Thyroid gland (tissue), 4 donors: ENCODE measurements around the gene LYRM2. TPM values are rescaled to one million over a fixed set of nuclear protein-coding genes. Genes with fewer than 3 reads are reported as not detected.

ENCODE experiments used
- DNase-seq, 2 donors: peaks; one replicate each; pipeline ENCODE4 v3.0.0-alpha.2; 2019
- H3K27ac ChIP-seq, 3 donors: fragments of 200-600 bp; sonication (generic); 1 replicate in 2 of 3; 2 replicates in 1 of 3; pipeline ENCODE4 v1.5.1; 2016 to 2019; ENCODE audit warnings: mild to moderate bottlenecking in 1 of 3, moderate library complexity in 1 of 3
- H3K27me3 ChIP-seq: fragments of 200-600 bp; sonication (generic); one replicate; pipeline ENCODE4 v1.5.1; 2019
- H3K36me3 ChIP-seq, 2 donors: fragments of 200-600 bp; sonication (generic); one replicate each; pipeline ENCODE4 v1.5.1; 2016 to 2019
- H3K4me1 ChIP-seq, 2 donors: fragments of 200-600 bp; sonication (generic); one replicate each; pipeline ENCODE4 v1.5.1; 2017 to 2019
- H3K4me3 ChIP-seq, 3 donors: fragments of 200-600 bp; sonication (generic); replicated peaks in 1 of 3; 1 replicate in 2 of 3; 2 replicates in 1 of 3; pipeline ENCODE4 v1.5.1; 2016; ENCODE audit warnings: mild to moderate bottlenecking in 1 of 3
- H3K9me3 ChIP-seq: fragments of 200-600 bp; sonication (generic); one replicate; pipeline ENCODE4 v1.5.1; 2017
- POLR2A ChIP-seq, 2 donors: fragments of 450-650 bp; IDR thresholded peaks; one replicate each; pipeline ENCODE4 v1.6.1; 2017; ENCODE audit warnings: antibody characterized with exemption in 2 of 2, mild to moderate bottlenecking in 2 of 2, moderate library complexity in 1 of 2
- WGBS, 2 donors: methylation state at CpG; one replicate each; pipeline ENCODE4 v1.1.5; 2017; 5-methylcytosine and 5-hydroxymethylcytosine counted together
- intact Hi-C: fragments of 100-400 bp; cut with DNase I; formaldehyde crosslinking; loops from one replicate; pipeline ENCODE4 v1.15.1; 2023
- total RNA-seq, 4 donors: library from RNA; depleted of rRNA; stranded (reverse); fragments of >200 nt; gene quantifications; one replicate each; pipeline ENCODE4 v1.2.3, GENCODE V29; 2016
- TF ChIP-seq, protein P1 (sequence below), 6 experiments: fragments of 200-600 bp in 3 of 6; fragments of 450-650 bp in 3 of 6; sonication (generic) in 3 of 6; IDR thresholded peaks; one replicate each; pipeline ENCODE4 v1.5.1; 2016 to 2019; ENCODE audit warnings: antibody characterized with exemption in 6 of 6, mild to moderate bottlenecking in 2 of 6, inconsistent platforms in 1 of 6, moderate library complexity in 1 of 6

The LYRM2 gene
- total RNA-seq, 4 donors from 2014 or later = 28.7 to 38.5 (median 31.2) TPM

DNA sequence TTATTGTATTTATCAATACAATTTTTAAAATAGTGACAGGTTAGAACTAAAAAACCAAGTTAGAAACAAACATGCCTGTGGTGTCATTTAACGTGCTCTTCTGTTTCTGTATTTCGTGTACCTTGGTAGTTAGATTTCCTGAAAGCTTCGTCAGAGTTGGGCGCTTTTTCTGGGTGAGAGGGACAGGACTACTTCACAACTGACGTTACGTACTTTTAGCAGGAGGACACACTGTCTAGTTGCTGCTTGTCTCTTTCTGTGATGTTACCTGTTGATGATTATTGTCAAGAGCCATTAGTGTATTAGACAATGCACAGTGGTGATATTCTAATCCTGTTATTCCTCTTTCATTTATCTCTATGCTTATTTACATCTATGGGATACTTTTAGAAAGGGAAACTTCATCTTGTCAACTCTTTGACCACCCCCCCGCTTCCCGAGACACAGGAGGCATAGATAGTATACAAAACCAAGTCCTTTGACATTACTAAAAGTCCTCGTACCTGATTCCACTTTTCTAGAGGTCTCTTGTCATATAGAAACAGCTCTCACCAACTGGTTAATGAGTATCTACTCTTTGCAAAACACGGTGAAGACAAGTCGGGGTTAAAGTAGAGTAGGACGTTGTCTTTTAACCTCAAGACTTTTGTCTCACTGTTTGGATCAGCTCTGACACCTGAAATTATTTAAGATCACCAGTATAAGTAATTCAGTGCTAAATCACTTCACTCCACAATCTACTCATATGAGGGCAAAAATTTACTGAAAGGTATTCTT is 96.3 kb downstream of the LYRM2 start:
- Histone ChIP-seq H3K27me3 (no peaks in the 10 kb centered on the region), H3K4me3 (no peak overlapping the region), H3K36me3 (no peaks in the 10 kb centered on the region), H3K9me3 (no peaks in the 10 kb centered on the region), H3K27ac (no peak overlapping the region), H3K4me1 (no peaks in the 10 kb centered on the region)
- intact Hi-C loops = no loop called here
- TF ChIP-seq POLR2A (IDR thresholded peaks at IDR 0.05) = no peak
- TF ChIP-seq, protein P1, sequence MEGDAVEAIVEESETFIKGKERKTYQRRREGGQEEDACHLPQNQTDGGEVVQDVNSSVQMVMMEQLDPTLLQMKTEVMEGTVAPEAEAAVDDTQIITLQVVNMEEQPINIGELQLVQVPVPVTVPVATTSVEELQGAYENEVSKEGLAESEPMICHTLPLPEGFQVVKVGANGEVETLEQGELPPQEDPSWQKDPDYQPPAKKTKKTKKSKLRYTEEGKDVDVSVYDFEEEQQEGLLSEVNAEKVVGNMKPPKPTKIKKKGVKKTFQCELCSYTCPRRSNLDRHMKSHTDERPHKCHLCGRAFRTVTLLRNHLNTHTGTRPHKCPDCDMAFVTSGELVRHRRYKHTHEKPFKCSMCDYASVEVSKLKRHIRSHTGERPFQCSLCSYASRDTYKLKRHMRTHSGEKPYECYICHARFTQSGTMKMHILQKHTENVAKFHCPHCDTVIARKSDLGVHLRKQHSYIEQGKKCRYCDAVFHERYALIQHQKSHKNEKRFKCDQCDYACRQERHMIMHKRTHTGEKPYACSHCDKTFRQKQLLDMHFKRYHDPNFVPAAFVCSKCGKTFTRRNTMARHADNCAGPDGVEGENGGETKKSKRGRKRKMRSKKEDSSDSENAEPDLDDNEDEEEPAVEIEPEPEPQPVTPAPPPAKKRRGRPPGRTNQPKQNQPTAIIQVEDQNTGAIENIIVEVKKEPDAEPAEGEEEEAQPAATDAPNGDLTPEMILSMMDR (IDR thresholded peaks at IDR 0.05) = no peak
- 87 to 90% methylated on average over 12 of the region's 12 CpGs for WGBS, 2 donors
- no peak for DNase-seq

DNA sequence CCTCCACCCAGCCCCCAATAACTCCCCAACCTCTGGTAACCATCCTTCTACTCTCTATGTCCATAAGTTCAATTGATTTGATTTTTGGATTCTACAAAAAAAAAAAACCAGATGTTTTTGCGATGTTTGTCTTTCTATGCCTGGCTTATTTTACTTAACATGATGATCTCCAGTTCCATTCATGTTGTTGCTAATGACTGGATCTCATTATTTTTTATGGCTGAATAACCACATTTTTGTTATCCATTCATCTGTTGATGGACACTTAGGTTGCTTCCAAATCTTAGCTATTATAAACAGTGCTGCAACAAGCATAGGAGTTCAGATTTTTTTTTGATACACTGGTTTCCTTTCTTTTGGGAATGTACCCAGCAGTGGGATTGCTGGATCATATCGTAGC is 98.8 kb downstream of the LYRM2 start:
- no peaks in the 10 kb centered on the region for H3K9me3 ChIP-seq
- H3K4me3 ChIP-seq = no peak overlapping the region
- intact Hi-C loops = no loop called here
- no peak overlapping the region for H3K27ac ChIP-seq
- no peaks in the 10 kb centered on the region for H3K36me3 ChIP-seq
- no peaks in the 10 kb centered on the region for H3K27me3 ChIP-seq
- H3K4me1 ChIP-seq = no peaks in the 10 kb centered on the region
- TF ChIP-seq, protein P1 (IDR thresholded peaks at IDR 0.05) = no peak
- no peak for TF ChIP-seq POLR2A (IDR thresholded peaks at IDR 0.05)
- 84 to 90% methylated on average over 2 of the region's 2 CpGs for WGBS, 2 donors
- DNase-seq = no peak

DNA sequence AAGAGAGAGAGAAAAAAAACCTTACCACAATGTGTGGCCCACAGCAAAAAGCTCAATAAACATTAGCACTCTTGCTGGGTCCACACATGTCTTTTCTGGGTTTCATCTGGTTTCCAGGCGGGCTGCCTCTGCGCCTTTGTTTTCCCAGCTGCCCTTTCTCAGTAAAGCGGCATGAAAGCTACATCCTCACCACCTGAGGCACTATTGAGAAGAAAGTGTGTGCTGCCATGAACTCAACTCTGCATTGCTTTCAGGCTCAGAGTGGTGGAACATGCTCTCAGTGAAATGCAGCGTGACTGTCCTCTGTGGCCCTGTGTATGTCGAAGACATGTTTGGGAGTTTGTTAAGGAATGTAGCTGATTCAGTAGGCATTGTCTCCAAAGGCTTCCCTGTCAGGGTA is 102.3 kb downstream of the LYRM2 start:
- Histone ChIP-seq H3K4me1 (no peaks in the 10 kb centered on the region), H3K27ac (no peak overlapping the region), H3K9me3 (no peaks in the 10 kb centered on the region), H3K4me3 (no peak overlapping the region), H3K27me3 (no peaks in the 10 kb centered on the region), H3K36me3 (no peaks in the 10 kb centered on the region)
- WGBS, 2 donors = 95 to 97% methylated on average over 5 of the region's 5 CpGs
- no peak for DNase-seq
- intact Hi-C loops = no loop called here
- no peak for TF ChIP-seq POLR2A (IDR thresholded peaks at IDR 0.05)
- TF ChIP-seq, protein P1 (IDR thresholded peaks at IDR 0.05) = no peak

DNA sequence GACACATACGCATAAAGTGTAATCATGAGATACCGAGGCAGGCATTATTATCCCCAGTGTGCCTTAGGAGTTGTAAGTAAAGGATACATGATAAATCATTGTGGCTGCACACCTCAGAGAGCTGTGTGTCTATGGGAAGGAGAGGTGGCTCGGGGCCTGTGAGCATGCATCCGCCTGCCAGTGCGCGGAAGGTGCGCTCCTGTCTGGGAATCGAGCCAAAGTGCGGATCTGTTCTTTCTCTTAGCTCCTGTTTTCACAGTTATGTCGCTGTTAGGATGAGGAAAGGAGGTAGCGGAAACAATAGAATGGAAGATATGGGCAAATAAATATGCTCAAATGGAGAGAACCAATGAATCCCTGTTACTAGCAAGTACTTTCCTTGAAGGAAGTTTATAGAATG is 107.6 kb downstream of the LYRM2 start:
- Histone ChIP-seq H3K4me1 (no peaks in the 10 kb centered on the region), H3K9me3 (no peaks in the 10 kb centered on the region), H3K4me3 (no peak overlapping the region), H3K36me3 (no peaks in the 10 kb centered on the region), H3K27ac (no peak overlapping the region), H3K27me3 (no peaks in the 10 kb centered on the region)
- WGBS, 2 donors = 88 to 97% methylated on average over 11 of the region's 11 CpGs
- DNase-seq = no peak
- intact Hi-C loops = no loop called here
- TF ChIP-seq POLR2A (IDR thresholded peaks at IDR 0.05) = no peak
- TF ChIP-seq, protein P1 (IDR thresholded peaks at IDR 0.05) = no peak

DNA sequence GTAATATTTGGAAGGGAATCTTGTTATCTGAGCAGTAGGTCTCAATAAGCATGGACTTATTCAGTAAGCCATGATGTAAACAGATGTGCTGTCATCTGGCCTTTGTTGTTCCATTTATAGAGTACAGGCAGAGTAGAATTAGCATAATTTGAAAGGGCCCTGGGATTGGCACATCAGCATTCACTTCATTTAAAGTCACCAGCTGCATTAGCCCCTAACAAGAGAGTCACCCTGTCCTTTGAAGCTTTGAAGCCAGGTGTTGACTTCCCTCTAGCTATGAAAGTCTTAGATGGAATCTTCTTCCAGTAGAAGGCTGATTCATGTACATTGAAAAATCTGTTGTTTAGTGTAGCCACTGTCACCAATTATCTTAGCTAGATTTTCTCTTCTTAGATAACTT is 109.7 kb downstream of the LYRM2 start:
- intact Hi-C loops = no loop called here
- DNase-seq = no peak
- Histone ChIP-seq H3K36me3 (no peaks in the 10 kb centered on the region), H3K9me3 (no peaks in the 10 kb centered on the region), H3K27me3 (no peaks in the 10 kb centered on the region), H3K4me3 (no peak overlapping the region), H3K27ac (no peak overlapping the region), H3K4me1 (no peaks in the 10 kb centered on the region)
- TF ChIP-seq POLR2A (IDR thresholded peaks at IDR 0.05) = no peak
- TF ChIP-seq, protein P1 (IDR thresholded peaks at IDR 0.05) = no peak
